K562 (cell line): ENCODE results near the gene KLB. TPM values are rescaled to one million over a fixed set of nuclear protein-coding genes. Genes with fewer than 3 reads are reported as not detected.

Experiments used
- CHD1 ChIP-seq: fragments of 200-600 bp; sonication (generic); IDR thresholded peaks from one replicate; pipeline ENCODE4 v1.6.1; 2012; ENCODE audit warnings: mild to moderate bottlenecking, moderate library complexity, low read length, inconsistent platforms
- EP300 ChIP-seq: IDR thresholded peaks from 2 replicates; pipeline ENCODE4 v1.6.1; 2012; ENCODE audit warnings: low read length, improper control_type of control experiment
- FUS ChIP-seq: fragments of 200-400 bp; formaldehyde crosslinking; optimal IDR thresholded peaks from 2 replicates; pipeline ENCODE3; 2017; ENCODE audit warnings: low read depth, low read length
- HNRNPUL1 ChIP-seq: fragments of 200-400 bp; formaldehyde crosslinking; IDR thresholded peaks from 2 replicates; pipeline ENCODE4 v1.6.1; 2017; ENCODE audit warnings: low read length
- ILK ChIP-seq: fragments of 450-650 bp; IDR thresholded peaks from 2 replicates; pipeline ENCODE4 v1.6.1; 2016; ENCODE audit warnings: missing genetic modification characterization, low read depth, mild to moderate bottlenecking, missing compliant biosample characterization, moderate library complexity, borderline replicate concordance
- MAZ ChIP-seq, 2 experiments: fragments of 450-650 bp in 1 of 2; sonication (generic) in 1 of 2; formaldehyde crosslinking; IDR thresholded peaks in 1 of 2; conservative IDR thresholded peaks in 1 of 2; 2 replicates each; pipeline versions ENCODE4 v1.4.0 to v1.5.0; 2020; ENCODE audit warnings: mild to moderate bottlenecking in 1 of 2, missing genetic modification reagents in 1 of 2
- MTA3 ChIP-seq: fragments of 450-650 bp; formaldehyde crosslinking; IDR thresholded peaks from 2 replicates; pipeline ENCODE4 v1.6.1; 2017; ENCODE audit warnings: mild to moderate bottlenecking, borderline replicate concordance
- PHTF2 ChIP-seq: fragments of 250-450 bp; sonication (Bioruptor Pico); IDR thresholded peaks from 2 replicates; pipeline ENCODE4 v1.5.0; 2021; ENCODE audit warnings: mild to moderate bottlenecking
- RNF2 ChIP-seq: sonication (generic); IDR thresholded peaks from 2 replicates; pipeline ENCODE4 v1.6.1; 2016
- RUNX1 ChIP-seq: sonication (generic); IDR thresholded peaks from 2 replicates; pipeline ENCODE4 v1.6.1; 2016; ENCODE audit warnings: antibody characterized with exemption, low read depth
- ZBTB7A ChIP-seq: IDR thresholded peaks from 2 replicates; pipeline ENCODE4 v1.6.1; 2011; ENCODE audit warnings: low read depth, mild to moderate bottlenecking, low read length, moderate library complexity, borderline replicate concordance; ENCODE audit not compliant: control insufficient read depth
- ZNF174 ChIP-seq: fragments of 250-450 bp; sonication (Bioruptor Pico); IDR thresholded peaks from 2 replicates; pipeline ENCODE4 v1.4.0; 2020; ENCODE audit warnings: mild to moderate bottlenecking
- ZNF232 ChIP-seq: sonication (generic); formaldehyde crosslinking; IDR thresholded peaks from 2 replicates; pipeline ENCODE4 v1.8.0; 2022; ENCODE audit warnings: mild to moderate bottlenecking, missing genetic modification reagents
- ZNF583 ChIP-seq: fragments of 250-450 bp; sonication (Bioruptor Pico); IDR thresholded peaks from 2 replicates; pipeline ENCODE4 v1.4.0; 2020
- ZNF764 ChIP-seq: fragments of 250-450 bp; sonication (Bioruptor Pico); IDR thresholded peaks from 2 replicates; pipeline ENCODE4 v1.4.0; 2020; ENCODE audit warnings: low read depth, mild to moderate bottlenecking, moderate library complexity
- polyA plus RNA-seq, 8 experiments: library from polyadenylated mRNA; depleted of rRNA in 4 of 8; stranded (reverse) in 5 of 8; unstranded in 3 of 8; fragments of >200 nt; fragmentation: Nextera tagmentation in 2 of 8; fragmentation: Illumina TruSeq in 1 of 8; extraction: Ambion mirVana in 2 of 8; extraction: Trizol in 1 of 8; gene quantifications; 2 replicates each; pipeline versions ENCODE4 v1.2.1 to v1.2.3, GENCODE V29; 2011 to 2014; ENCODE audit warnings: inconsistent platforms in 1 of 8, missing spikeins in 1 of 8
- total RNA-seq, 7 experiments: library from RNA; depleted of rRNA in 6 of 7; stranded (reverse); fragments of >200 nt in 6 of 7; fragmentation: Illumina TruSeq in 2 of 7; extraction: Trizol in 2 of 7; gene quantifications; 2 replicates each; pipeline versions ENCODE4 v1.2.1 to v1.2.3, GENCODE V29; 2011 to 2021; ENCODE audit warnings: low replicate concordance in 1 of 7
- TF ChIP-seq, protein P1 (sequence below), 2 experiments: fragments of 450-650 bp; IDR thresholded peaks; 2 replicates each; pipeline ENCODE4 v1.6.1; 2016; ENCODE audit warnings: mild to moderate bottlenecking in 2 of 2, borderline replicate concordance in 1 of 2, low read depth in 1 of 2, moderate library complexity in 1 of 2
- TF ChIP-seq, protein P2 (sequence below), 2 experiments: IDR thresholded peaks; 2 replicates each; pipeline ENCODE4 v1.6.1; 2011; ENCODE audit warnings: borderline replicate concordance in 1 of 2, control low read depth in 1 of 2, low read depth in 1 of 2, low read length in 1 of 2, mild to moderate bottlenecking in 1 of 2, mixed read lengths in 1 of 2, moderate library complexity in 1 of 2; ENCODE audit not compliant: insufficient read depth in 1 of 2, insufficient read length in 1 of 2, poor library complexity in 1 of 2, severe bottlenecking in 1 of 2; ENCODE audit errors: extremely low read depth in 1 of 2

The KLB gene
- total and polyA plus RNA-seq, 9 of the 15 experiments (the other 6 are each of a cell fraction or from before 2014, with no cell fraction given) = 0.04 to 0.13 TPM; not detected in 7

DNA sequence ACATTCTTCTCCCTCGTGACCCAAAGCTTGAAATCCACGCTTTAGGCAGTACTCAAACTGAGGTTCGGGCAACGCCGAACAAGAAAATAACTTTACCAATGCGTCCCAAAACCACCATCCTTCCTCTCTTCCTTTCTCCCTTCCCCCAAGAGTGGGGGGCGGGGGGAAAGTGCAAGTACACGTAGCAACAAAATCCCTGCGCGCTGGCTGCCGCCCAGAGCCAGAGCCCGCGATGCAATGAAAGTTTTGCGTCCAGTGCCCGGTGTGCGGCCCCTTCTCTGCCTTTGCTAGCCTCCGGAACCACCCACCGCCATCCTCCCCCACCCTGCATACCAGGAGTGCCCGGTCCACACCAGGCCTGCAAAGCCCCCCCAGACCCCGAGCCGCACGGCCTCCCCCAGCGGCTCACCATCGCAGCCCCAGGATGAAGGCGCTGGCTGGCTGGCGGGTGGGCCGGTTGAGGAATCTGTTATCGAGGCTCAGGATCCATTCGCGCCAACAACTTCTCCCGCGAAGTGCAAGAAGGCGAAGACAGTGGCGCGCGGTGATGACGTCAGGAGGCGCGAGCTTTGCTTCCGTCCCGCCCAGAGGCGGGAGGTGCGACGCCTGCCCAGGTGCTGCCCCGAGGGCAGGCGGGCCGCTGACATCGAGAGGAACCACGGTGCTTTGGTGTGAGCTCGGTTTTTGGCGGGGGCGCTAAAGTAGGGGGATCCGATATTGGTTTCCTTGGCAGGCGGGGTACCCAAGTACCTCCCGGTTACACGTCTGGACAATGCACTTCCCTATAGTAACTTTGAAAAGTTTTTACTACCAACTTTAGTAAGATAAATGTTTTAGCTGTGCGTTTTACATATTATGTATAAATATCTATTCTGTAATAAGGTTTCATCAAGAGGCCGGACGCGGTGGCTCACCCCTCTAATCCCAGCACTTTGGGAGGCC is 40.6 kb upstream of the KLB start, which contains the start of gene RFC1 (continued):
- TF ChIP-seq ZNF174 (no peak), MTA3 (peak; percentile 75; the same call in 1 of the 2 replicates), ZNF764 (no peak), PHTF2 (no peak), RUNX1 (peak; percentile 67), ZNF583 (CRISPR knock-in tag) (peak; percentile 60; the same call in 1 of the 2 replicates), HNRNPUL1 (no peak), EP300 (0 out of 2 replicates have a peak, but pooled peaks have one; percentile 35), ZBTB7A (peak; percentile 81), CHD1 (no peak), ILK (tag) (no peak), MAZ (CRISPR knock-in tag; conservative IDR thresholded peaks at IDR 0.05 in 1 of 2, IDR thresholded peaks at IDR 0.05 in 1 of 2) (peak; percentile 68 to 91; a peak in 3 of 4 replicates), RNF2 (peak; percentile 99), ZNF232 (CRISPR knock-in tag) (peak; percentile 92), FUS (no peak)
- TF ChIP-seq, protein P1, sequence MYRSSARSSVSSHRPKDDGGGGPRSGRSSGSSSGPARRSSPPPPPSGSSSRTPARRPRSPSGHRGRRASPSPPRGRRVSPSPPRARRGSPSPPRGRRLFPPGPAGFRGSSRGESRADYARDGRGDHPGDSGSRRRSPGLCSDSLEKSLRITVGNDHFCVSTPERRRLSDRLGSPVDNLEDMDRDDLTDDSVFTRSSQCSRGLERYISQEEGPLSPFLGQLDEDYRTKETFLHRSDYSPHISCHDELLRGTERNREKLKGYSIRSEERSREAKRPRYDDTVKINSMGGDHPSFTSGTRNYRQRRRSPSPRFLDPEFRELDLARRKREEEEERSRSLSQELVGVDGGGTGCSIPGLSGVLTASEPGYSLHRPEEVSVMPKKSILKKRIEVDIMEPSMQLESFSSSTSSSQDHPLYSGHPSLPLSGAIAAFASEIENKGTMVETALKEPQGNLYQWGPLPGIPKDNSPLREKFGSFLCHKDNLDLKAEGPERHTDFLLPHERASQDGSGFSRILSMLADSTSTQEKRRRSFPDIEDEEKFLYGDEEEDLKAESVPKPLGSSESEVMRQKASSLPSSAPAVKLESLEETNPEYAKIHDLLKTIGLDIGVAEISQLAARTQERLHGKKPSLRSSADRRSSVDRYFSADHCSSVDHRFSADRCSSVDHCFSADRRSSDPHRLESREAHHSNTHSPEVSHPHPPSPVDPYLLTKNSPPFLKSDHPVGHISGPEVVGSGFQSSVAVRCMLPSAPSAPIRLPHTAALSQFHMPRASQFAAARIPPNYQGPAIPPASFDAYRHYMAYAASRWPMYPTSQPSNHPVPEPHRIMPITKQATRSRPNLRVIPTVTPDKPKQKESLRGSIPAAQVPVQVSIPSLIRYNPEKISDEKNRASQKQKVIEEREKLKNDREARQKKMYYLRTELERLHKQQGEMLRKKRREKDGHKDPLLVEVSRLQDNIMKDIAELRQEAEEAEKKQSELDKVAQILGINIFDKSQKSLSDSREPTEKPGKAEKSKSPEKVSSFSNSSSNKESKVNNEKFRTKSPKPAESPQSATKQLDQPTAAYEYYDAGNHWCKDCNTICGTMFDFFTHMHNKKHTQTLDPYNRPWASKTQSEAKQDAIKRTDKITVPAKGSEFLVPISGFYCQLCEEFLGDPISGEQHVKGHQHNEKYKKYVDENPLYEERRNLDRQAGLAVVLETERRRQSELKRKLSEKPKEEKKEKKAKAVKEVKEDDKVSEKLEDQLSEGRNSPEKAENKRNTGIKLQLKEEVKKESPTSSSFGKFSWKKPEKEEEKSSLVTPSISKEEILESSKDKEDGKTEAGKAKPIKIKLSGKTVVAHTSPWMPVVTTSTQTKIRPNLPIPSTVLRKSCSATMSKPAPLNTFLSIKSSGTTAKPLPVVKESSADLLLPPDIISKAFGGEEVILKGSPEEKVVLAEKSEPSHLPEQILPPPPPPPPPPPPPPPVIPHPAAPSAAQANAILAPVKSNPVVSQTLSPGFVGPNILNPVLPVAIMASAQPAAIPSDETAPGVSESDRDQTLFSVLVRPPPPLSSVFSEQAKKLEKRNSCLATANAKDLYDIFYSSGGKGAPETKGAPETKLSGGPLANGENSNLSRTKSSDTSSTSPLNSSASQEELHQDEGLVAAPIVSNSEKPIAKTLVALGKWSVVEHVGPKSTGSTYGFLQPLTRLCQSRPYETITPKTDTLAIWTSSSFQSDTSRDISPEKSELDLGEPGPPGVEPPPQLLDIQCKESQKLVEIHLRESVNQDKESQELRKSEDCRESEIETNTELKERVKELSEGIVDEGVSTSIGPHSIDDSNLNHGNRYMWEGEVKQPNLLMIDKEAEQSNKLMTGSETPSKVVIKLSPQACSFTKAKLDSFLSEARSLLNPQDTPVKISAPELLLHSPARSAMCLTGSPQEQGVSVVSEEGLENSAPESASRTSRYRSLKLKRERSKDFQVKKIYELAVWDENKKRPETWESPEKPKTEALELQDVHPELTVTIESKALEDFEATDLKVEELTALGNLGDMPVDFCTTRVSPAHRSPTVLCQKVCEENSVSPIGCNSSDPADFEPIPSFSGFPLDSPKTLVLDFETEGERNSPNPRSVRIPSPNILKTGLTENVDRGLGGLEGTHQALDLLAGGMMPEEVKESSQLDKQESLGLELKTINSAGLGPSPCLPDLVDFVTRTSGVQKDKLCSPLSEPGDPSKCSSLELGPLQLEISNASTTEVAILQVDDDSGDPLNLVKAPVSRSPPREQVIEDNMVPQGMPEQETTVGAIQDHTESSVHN (IDR thresholded peaks at IDR 0.05; ENCODE audit: borderline replicate concordance in 1 of 2, low read depth in 1 of 2) = no peak
- TF ChIP-seq, protein P2, sequence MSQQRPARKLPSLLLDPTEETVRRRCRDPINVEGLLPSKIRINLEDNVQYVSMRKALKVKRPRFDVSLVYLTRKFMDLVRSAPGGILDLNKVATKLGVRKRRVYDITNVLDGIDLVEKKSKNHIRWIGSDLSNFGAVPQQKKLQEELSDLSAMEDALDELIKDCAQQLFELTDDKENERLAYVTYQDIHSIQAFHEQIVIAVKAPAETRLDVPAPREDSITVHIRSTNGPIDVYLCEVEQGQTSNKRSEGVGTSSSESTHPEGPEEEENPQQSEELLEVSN (IDR thresholded peaks at IDR 0.05; ENCODE audit: borderline replicate concordance in 1 of 2, extremely low read depth in 1 of 2, insufficient read depth in 1 of 2, insufficient read length in 1 of 2, low read depth in 1 of 2, low read length in 1 of 2, poor library complexity in 1 of 2, severe bottlenecking in 1 of 2) = peak; percentile 100
